Panc1 (cell line): ENCODE measurements around the gene RPL36A. TPM values are rescaled to one million over a fixed set of nuclear protein-coding genes. Genes with fewer than 3 reads are reported as not detected.

ENCODE experiments used
- ATAC-seq: fragments of 200-7000 bp; cut with Tn5 transposase; 2 replicates; pipeline ENCODE4 v1.9.1; 2020; ENCODE audit warnings: mild to moderate bottlenecking, moderate library complexity
- BruUV-seq: library from RNA; stranded (reverse); fragments of 400-500 nt; replicated peaks from 2 replicates; lab custom pipeline; 2021; lab: Mats Ljungman, UMichigan
- CTCF ChIA-PET: fragments of 300-600 bp; sonication (Branson Sonifier 250); formaldehyde crosslinking; loops from one replicate; lab custom pipeline; 2022; ENCODE audit warnings: antibody characterized with exemption; lab: Charles Lee
- POLR2A ChIA-PET: fragments of 300-600 bp; sonication (Branson Sonifier 250); formaldehyde crosslinking; loops from one replicate; lab custom pipeline; 2022; ENCODE audit warnings: antibody characterized with exemption; lab: Charles Lee
- DNase-seq: peaks from one replicate; pipeline ENCODE4 v3.0.0-alpha.2; 2010; ENCODE audit warnings: low read depth, low spot score
- H3K27ac ChIP-seq: 2 replicates; pipeline ENCODE4 v1.5.1; 2011; ENCODE audit warnings: mild to moderate bottlenecking, low read length, inconsistent platforms
- H3K27me3 ChIP-seq: fragments of 200-500 bp; sonication (Bioruptor generic); 2 replicates; pipeline ENCODE4 v1.6.0; 2014; ENCODE audit warnings: low read length, inconsistent platforms; ENCODE audit not compliant: control insufficient read depth, insufficient read depth
- H3K36me3 ChIP-seq: fragments of 200-500 bp; sonication (Bioruptor generic); 2 replicates; pipeline ENCODE4 v1.5.1; 2014; ENCODE audit warnings: inconsistent platforms, mild to moderate bottlenecking, low read length, moderate library complexity; ENCODE audit not compliant: control insufficient read depth, insufficient read depth
- H3K4me1 ChIP-seq: 2 replicates; pipeline ENCODE4 v1.5.1; 2011; ENCODE audit warnings: inconsistent platforms, mild to moderate bottlenecking, low read length, moderate library complexity; ENCODE audit not compliant: control insufficient read depth, insufficient read depth
- H3K4me3 ChIP-seq, 2 experiments: 2 replicates each; pipeline ENCODE4 v1.5.1; 2011 to 2012; ENCODE audit warnings: low read depth in 2 of 2, low read length in 2 of 2, mild to moderate bottlenecking in 2 of 2, inconsistent platforms in 1 of 2, moderate library complexity in 1 of 2
- H3K9me3 ChIP-seq: fragments of 200-500 bp; sonication (Bioruptor generic); 2 replicates; pipeline ENCODE4 v1.5.1; 2014; ENCODE audit warnings: low read depth, mild to moderate bottlenecking, inconsistent platforms, low read length, moderate library complexity; ENCODE audit not compliant: control insufficient read depth, insufficient read depth
- POLR2AphosphoS5 ChIP-seq: IDR thresholded peaks from 2 replicates; pipeline ENCODE4 v1.6.1; 2012; ENCODE audit warnings: mild to moderate bottlenecking, low read depth, low read length, moderate library complexity
- SIN3A ChIP-seq: IDR thresholded peaks from 2 replicates; pipeline ENCODE4 v1.6.1; 2012; ENCODE audit warnings: low read depth, mild to moderate bottlenecking, low read length, moderate library complexity, borderline replicate concordance; ENCODE audit not compliant: insufficient read depth
- TCF7L2 ChIP-seq: IDR thresholded peaks from 2 replicates; pipeline ENCODE4 v1.6.1; 2011; ENCODE audit warnings: mild to moderate bottlenecking, low read depth, low read length, inconsistent platforms
- in situ Hi-C: cut with HindIII; loops from 2 replicates; pipeline ENCODE4 v1.10.0; 2016; ENCODE audit warnings: low sequenced_read_pairs, low pct_unique_long_range_greater_than_20kb
- intact Hi-C: fragments of 100-400 bp; cut with micrococcal nuclease; formaldehyde crosslinking; loops from one replicate; pipeline ENCODE4 v1.10.0; 2022; ENCODE audit not compliant: unreplicated experiment
- total RNA-seq: library from RNA; stranded (reverse); gene quantifications from one replicate; pipeline ENCODE4 v1.2.1, GENCODE V29; 2021; ENCODE audit not compliant: unreplicated experiment
- TF ChIP-seq, protein P1 (sequence below), 2 experiments: IDR thresholded peaks; 2 replicates each; pipeline ENCODE4 v1.6.1; 2011 to 2012; ENCODE audit warnings: low read depth in 2 of 2, control low read depth in 1 of 2, low read length in 1 of 2, mild to moderate bottlenecking in 1 of 2, moderate library complexity in 1 of 2; ENCODE audit not compliant: insufficient read depth in 1 of 2
- TF ChIP-seq, protein P2 (sequence below): fragments of 450-650 bp; IDR thresholded peaks from 2 replicates; pipeline ENCODE4 v1.5.1; 2017; ENCODE audit warnings: mild to moderate bottlenecking

The RPL36A gene
- total RNA-seq, 1 experiment from 2014 or later: 308 TPM

DNA sequence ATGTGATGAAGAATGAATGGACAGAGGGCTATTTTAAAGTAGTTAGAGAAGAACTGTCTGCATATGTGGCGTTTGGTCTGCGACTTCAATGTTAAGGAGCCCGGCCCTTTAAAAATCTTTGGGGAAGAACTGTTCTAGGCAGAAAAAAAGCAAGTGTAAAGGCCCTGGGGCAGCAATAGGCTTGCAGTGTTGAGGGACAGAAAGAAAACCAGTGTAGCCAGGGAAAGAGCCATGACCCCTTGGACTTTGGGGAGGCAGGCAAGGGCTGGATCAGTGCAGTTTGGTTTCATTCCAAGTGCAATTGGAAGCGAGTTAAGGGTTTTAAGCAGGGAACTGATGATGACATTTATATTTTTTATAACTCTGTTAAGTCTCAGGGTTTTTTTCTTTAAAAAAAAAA, 9.0 kb downstream of the RPL36A start:
- ATAC-seq (no peak), DNase-seq (no peak)
- peaks cover 10% of the 10 kb centered on the region; the same call in 1 of the 2 replicates for H3K36me3 ChIP-seq
- POLR2A ChIA-PET: no interaction called here
- CTCF ChIA-PET: no interaction called here
- H3K27ac ChIP-seq: no peak overlapping the region
- in situ Hi-C loops: no loop called here
- no peaks in the 10 kb centered on the region for H3K27me3 ChIP-seq
- H3K4me1 ChIP-seq: no peaks in the 10 kb centered on the region; the same call in 1 of the 2 replicates
- no TSS peak for BruUV-seq
- H3K4me3 ChIP-seq: no peak overlapping the region
- H3K9me3 ChIP-seq: no peaks in the 10 kb centered on the region
- TF ChIP-seq, protein P1, sequence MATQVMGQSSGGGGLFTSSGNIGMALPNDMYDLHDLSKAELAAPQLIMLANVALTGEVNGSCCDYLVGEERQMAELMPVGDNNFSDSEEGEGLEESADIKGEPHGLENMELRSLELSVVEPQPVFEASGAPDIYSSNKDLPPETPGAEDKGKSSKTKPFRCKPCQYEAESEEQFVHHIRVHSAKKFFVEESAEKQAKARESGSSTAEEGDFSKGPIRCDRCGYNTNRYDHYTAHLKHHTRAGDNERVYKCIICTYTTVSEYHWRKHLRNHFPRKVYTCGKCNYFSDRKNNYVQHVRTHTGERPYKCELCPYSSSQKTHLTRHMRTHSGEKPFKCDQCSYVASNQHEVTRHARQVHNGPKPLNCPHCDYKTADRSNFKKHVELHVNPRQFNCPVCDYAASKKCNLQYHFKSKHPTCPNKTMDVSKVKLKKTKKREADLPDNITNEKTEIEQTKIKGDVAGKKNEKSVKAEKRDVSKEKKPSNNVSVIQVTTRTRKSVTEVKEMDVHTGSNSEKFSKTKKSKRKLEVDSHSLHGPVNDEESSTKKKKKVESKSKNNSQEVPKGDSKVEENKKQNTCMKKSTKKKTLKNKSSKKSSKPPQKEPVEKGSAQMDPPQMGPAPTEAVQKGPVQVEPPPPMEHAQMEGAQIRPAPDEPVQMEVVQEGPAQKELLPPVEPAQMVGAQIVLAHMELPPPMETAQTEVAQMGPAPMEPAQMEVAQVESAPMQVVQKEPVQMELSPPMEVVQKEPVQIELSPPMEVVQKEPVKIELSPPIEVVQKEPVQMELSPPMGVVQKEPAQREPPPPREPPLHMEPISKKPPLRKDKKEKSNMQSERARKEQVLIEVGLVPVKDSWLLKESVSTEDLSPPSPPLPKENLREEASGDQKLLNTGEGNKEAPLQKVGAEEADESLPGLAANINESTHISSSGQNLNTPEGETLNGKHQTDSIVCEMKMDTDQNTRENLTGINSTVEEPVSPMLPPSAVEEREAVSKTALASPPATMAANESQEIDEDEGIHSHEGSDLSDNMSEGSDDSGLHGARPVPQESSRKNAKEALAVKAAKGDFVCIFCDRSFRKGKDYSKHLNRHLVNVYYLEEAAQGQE (IDR thresholded peaks at IDR 0.05; ENCODE audit: insufficient read depth in 1 of 2, low read depth in 2 of 2, low read length in 1 of 2): no peak
- TF ChIP-seq, protein P2, sequence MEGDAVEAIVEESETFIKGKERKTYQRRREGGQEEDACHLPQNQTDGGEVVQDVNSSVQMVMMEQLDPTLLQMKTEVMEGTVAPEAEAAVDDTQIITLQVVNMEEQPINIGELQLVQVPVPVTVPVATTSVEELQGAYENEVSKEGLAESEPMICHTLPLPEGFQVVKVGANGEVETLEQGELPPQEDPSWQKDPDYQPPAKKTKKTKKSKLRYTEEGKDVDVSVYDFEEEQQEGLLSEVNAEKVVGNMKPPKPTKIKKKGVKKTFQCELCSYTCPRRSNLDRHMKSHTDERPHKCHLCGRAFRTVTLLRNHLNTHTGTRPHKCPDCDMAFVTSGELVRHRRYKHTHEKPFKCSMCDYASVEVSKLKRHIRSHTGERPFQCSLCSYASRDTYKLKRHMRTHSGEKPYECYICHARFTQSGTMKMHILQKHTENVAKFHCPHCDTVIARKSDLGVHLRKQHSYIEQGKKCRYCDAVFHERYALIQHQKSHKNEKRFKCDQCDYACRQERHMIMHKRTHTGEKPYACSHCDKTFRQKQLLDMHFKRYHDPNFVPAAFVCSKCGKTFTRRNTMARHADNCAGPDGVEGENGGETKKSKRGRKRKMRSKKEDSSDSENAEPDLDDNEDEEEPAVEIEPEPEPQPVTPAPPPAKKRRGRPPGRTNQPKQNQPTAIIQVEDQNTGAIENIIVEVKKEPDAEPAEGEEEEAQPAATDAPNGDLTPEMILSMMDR: no peak
- no peak for TF ChIP-seq TCF7L2
- TF ChIP-seq POLR2AphosphoS5: no peak
- no peak for TF ChIP-seq SIN3A
- intact Hi-C loops: no loop called here

DNA sequence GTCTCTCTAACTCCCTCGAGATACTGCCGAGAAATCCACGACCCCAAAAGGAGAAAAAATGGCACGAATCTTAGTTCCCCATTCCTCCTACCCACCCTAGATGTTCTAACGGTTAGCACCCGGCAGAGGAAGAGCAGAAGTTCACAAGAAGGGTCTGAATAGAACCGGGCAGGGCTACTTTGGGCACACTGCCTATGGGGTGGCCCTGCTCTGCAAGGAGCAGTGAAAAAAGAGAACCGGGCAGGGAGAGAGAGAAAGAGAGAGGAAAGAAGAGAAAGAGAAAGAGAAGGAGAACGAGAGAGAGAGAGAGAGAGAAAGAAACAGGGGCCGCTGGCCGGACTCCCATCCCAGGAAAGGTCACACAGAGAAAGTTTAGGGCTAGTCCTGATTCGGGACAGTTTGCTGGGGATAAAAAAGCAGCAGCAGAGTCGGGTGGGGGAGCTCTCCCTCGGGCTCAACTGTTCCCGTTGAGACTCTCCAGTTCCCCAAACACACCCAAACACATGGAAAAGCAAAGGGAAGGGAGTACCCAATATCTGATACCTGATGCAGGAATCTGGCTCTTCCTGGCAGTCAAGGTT, 16.4 kb downstream of the RPL36A start:
- POLR2A ChIA-PET: interaction anchor here (0.7 kb wide), 1 partner anchor 59 kb away, joined by 4 read pairs; no protein-coding TSS in a partner anchor
- H3K4me1 ChIP-seq: peaks cover 12% of the 10 kb centered on the region
- TF ChIP-seq, protein P2: no peak
- TF ChIP-seq, protein P1 (IDR thresholded peaks at IDR 0.05; ENCODE audit: insufficient read depth in 1 of 2, low read depth in 2 of 2, low read length in 1 of 2): no peak
- TF ChIP-seq SIN3A (no peak), POLR2AphosphoS5 (no peak), TCF7L2 (no peak)
- DNase-seq (no peak), ATAC-seq (peak; percentile 36)
- in situ Hi-C loops (no loop called here), intact Hi-C loops (no loop called here)
- H3K36me3 ChIP-seq: peaks cover 2% of the 10 kb centered on the region
- H3K27me3 ChIP-seq: no peaks in the 10 kb centered on the region
- no peaks in the 10 kb centered on the region for H3K9me3 ChIP-seq
- CTCF ChIA-PET: no interaction called here
- BruUV-seq: no TSS peak
- H3K4me3 ChIP-seq: peak overlapping the region; percentile 99
- H3K27ac ChIP-seq: peak overlapping the region; percentile 87
